ENCODE data around the gene USF3.

The USF3 gene

GRCh38 chr3:113697500-113698090, 1.2 kb upstream of the USF3 start:
- peak overlapping the region; percentile 95 for H3K4me2 ChIP-seq (ENCODE audit: low read depth, low read length, poor library complexity, severe bottlenecking)
- H3K9ac ChIP-seq (ENCODE audit: low read length), result peak overlapping the region; percentile 78
- H3F3A ChIP-seq (ENCODE audit: insufficient read depth), result no peaks in the 10 kb centered on the region
- H3K27me3 ChIP-seq (ENCODE audit: low read length), result no peaks in the 10 kb centered on the region
- no peak for TF ChIP-seq EZH2phosphoT487 (conservative IDR thresholded peaks at IDR 0.05; ENCODE audit: low read length)
- no peak for TF ChIP-seq CTCF (IDR thresholded peaks at IDR 0.05; ENCODE audit: insufficient read depth, low read length, poor library complexity, severe bottlenecking)
- no peaks in the 10 kb centered on the region for H4K20me1 ChIP-seq (ENCODE audit: low read depth, low read length)
- H2AFZ ChIP-seq (ENCODE audit: low read depth, low read length, severe bottlenecking), result peak overlapping the region; percentile 91
- no peaks in the 10 kb centered on the region for H3K9me2 ChIP-seq (replicated peaks; ENCODE audit: insufficient read depth, low read length)
- H3K79me2 ChIP-seq (ENCODE audit: insufficient read depth, low read length), result peaks cover 14% of the 10 kb centered on the region; the same call in 1 of the 2 replicates
- no peaks in the 10 kb centered on the region for H3K9me3 ChIP-seq (ENCODE audit: insufficient read depth, low read length)
- peak overlapping the region; percentile 82 for H3K4me3 ChIP-seq (ENCODE audit: insufficient read depth, low read length, poor library complexity, severe bottlenecking)
- no peaks in the 10 kb centered on the region for H3K36me3 ChIP-seq (ENCODE audit: low read length)
- H3K27ac ChIP-seq (ENCODE audit: low read depth, low read length), result peak overlapping the region; percentile 57

GRCh38 chr3:113696658-113697499, 437 bp upstream of the USF3 start:
- Histone ChIP-seq H3F3A (ENCODE audit: insufficient read depth) (no peaks in the 10 kb centered on the region), H3K79me2 (ENCODE audit: insufficient read depth, low read length) (peaks cover 16% of the 10 kb centered on the region; the same call in 1 of the 2 replicates), H4K20me1 (ENCODE audit: low read depth, low read length) (no peaks in the 10 kb centered on the region), H3K9ac (ENCODE audit: low read length) (peak overlapping the region; percentile 78), H3K36me3 (ENCODE audit: low read length) (no peaks in the 10 kb centered on the region), H2AFZ (ENCODE audit: low read depth, low read length, severe bottlenecking) (peak overlapping the region; percentile 91), H3K9me2 (replicated peaks; ENCODE audit: insufficient read depth, low read length) (no peaks in the 10 kb centered on the region), H3K27me3 (ENCODE audit: low read length) (no peaks in the 10 kb centered on the region), H3K27ac (ENCODE audit: low read depth, low read length) (peak overlapping the region; percentile 57), H3K4me2 (ENCODE audit: low read depth, low read length, poor library complexity, severe bottlenecking) (peak overlapping the region; percentile 95), H3K4me3 (ENCODE audit: insufficient read depth, low read length, poor library complexity, severe bottlenecking) (peak overlapping the region; percentile 82), H3K9me3 (ENCODE audit: insufficient read depth, low read length) (no peaks in the 10 kb centered on the region)
- TF ChIP-seq CTCF (IDR thresholded peaks at IDR 0.05; ENCODE audit: insufficient read depth, low read length, poor library complexity, severe bottlenecking) (no peak), EZH2phosphoT487 (conservative IDR thresholded peaks at IDR 0.05; ENCODE audit: low read length) (no peak)

GRCh38 chr3:113695431-113695785, 1.0 kb downstream of the USF3 start:
- Histone ChIP-seq H3K4me3 (ENCODE audit: insufficient read depth, low read length, poor library complexity, severe bottlenecking) (peak overlapping the region; percentile 76), H3K27me3 (ENCODE audit: low read length) (no peaks in the 10 kb centered on the region), H3K9me2 (replicated peaks; ENCODE audit: insufficient read depth, low read length) (no peaks in the 10 kb centered on the region), H3K4me2 (ENCODE audit: low read depth, low read length, poor library complexity, severe bottlenecking) (peak overlapping the region; percentile 84), H3K27ac (ENCODE audit: low read depth, low read length) (peak overlapping the region; percentile 69), H2AFZ (ENCODE audit: low read depth, low read length, severe bottlenecking) (peak overlapping the region; percentile 60), H3K79me2 (ENCODE audit: insufficient read depth, low read length) (peaks cover 23% of the 10 kb centered on the region; the same call in 1 of the 2 replicates), H3F3A (ENCODE audit: insufficient read depth) (no peaks in the 10 kb centered on the region), H3K9me3 (ENCODE audit: insufficient read depth, low read length) (no peaks in the 10 kb centered on the region), H3K36me3 (ENCODE audit: low read length) (no peaks in the 10 kb centered on the region), H3K9ac (ENCODE audit: low read length) (peak overlapping the region; percentile 74), H4K20me1 (ENCODE audit: low read depth, low read length) (no peaks in the 10 kb centered on the region)
- TF ChIP-seq CTCF (IDR thresholded peaks at IDR 0.05; ENCODE audit: insufficient read depth, low read length, poor library complexity, severe bottlenecking) (no peak), EZH2phosphoT487 (conservative IDR thresholded peaks at IDR 0.05; ENCODE audit: low read length) (no peak)

Data from SU-DHL-6 (cell line).